Esophagus muscularis mucosa (tissue), 4 donors: ENCODE data around the gene STXBP6. TPM values are rescaled to one million over a fixed set of nuclear protein-coding genes. Genes with fewer than 3 reads are reported as not detected.

ENCODE experiments used
- DNase-seq: peaks from one replicate; pipeline ENCODE4 v3.0.0-alpha.2; 2017; ENCODE audit errors: extremely low spot score
- H3K27ac ChIP-seq, 4 donors: fragments of 200-600 bp; sonication (generic); replicated peaks in 1 of 4; 1 replicate in 3 of 4; 2 replicates in 1 of 4; pipeline ENCODE4 v1.5.1; 2016 to 2019; ENCODE audit warnings: mild to moderate bottlenecking in 1 of 4
- H3K27me3 ChIP-seq, 4 donors: fragments of 200-600 bp; sonication (generic); one replicate each; pipeline versions ENCODE4 v1.5.1 to v1.6.0; 2016 to 2019
- H3K36me3 ChIP-seq, 4 donors: fragments of 200-600 bp; sonication (generic); one replicate each; pipeline ENCODE4 v1.5.1; 2016 to 2019
- H3K4me1 ChIP-seq, 4 donors: fragments of 200-600 bp; sonication (generic); one replicate each; pipeline ENCODE4 v1.5.1; 2016 to 2019
- H3K4me3 ChIP-seq, 4 donors: fragments of 200-600 bp; sonication (generic); 1 replicate in 2 of 4; 2 replicates in 2 of 4; pipeline ENCODE4 v1.5.1; 2016 to 2019; ENCODE audit warnings: mild to moderate bottlenecking in 4 of 4, moderate library complexity in 1 of 4
- H3K9me3 ChIP-seq, 4 donors: fragments of 200-600 bp; sonication (generic); 1 replicate in 3 of 4; 2 replicates in 1 of 4; pipeline ENCODE4 v1.5.1; 2016 to 2019
- EP300 ChIP-seq: sonication (generic); formaldehyde crosslinking; IDR thresholded peaks from one replicate; pipeline ENCODE4 v1.6.1; 2017; ENCODE audit warnings: antibody characterized with exemption
- POLR2A ChIP-seq: fragments of 450-650 bp; IDR thresholded peaks from one replicate; pipeline ENCODE4 v1.6.1; 2017; ENCODE audit warnings: antibody characterized with exemption, moderate library complexity, mild to moderate bottlenecking, low read depth
- POLR2AphosphoS5 ChIP-seq, 2 donors: sonication (generic); formaldehyde crosslinking; IDR thresholded peaks; one replicate each; pipeline ENCODE4 v1.6.1; 2017; ENCODE audit warnings: antibody characterized with exemption in 2 of 2
- WGBS: methylation state at CpG from one replicate; pipeline ENCODE4 v1.1.5; 2018; 5-methylcytosine and 5-hydroxymethylcytosine counted together
- intact Hi-C: fragments of 100-400 bp; cut with DNase I; formaldehyde crosslinking; loops from one replicate; pipeline ENCODE4 v1.15.1; 2023
- total RNA-seq, 4 donors: library from RNA; depleted of rRNA; stranded (reverse); fragments of >200 nt; gene quantifications; one replicate each; pipeline versions ENCODE4 v1.1.0 to v1.2.1, GENCODE V29; 2016
- TF ChIP-seq, protein P1 (sequence below), 3 experiments: fragments of 200-600 bp in 2 of 3; fragments of 450-650 bp in 1 of 3; sonication (generic) in 2 of 3; IDR thresholded peaks; one replicate each; pipeline ENCODE4 v1.5.1; 2017 to 2019; ENCODE audit warnings: antibody characterized with exemption in 3 of 3, mild to moderate bottlenecking in 2 of 3, moderate library complexity in 1 of 3

STXBP6 gene
- total RNA-seq, 4 donors from 2014 or later: 36.9 to 60.4 (median 52.1) TPM

DNA sequence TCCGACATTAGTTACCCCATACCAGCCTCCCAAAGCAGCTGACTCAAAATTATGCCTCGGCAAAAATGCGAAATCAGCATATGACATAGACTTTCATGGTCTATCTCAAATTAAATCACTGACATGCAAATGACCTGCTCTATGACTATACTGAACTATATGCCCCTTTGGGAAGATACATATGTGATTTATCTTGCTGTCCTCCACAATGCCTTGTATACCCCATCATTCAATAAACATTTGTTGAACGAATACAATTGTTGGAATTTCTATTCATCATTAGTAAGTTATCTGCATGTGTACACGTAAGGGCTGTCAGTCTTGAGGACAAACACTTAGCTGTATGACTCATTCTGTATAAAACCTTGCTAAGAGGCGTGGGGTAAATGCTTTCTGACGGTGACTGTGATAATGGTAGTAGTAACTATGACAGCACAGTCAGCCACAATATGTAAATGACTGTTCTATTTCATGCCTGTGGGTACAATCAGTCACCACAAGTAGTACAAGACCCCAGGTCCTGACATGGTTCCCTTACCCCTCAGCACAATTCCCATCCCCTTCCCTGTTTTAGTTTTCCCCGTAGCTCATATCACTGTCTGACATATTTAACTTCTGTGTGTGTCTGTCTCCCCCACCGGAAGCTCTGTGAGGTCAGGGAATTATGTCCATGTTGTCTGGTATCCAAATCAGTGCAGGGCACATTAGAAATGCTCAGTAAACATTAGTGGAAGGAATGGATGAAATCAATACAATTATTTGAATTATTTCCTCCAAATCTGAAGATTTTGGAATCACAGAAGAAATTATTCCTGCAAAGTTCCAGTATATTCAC lies 42.8 kb downstream of the STXBP6 start:
- no peak overlapping the region for H3K4me3 ChIP-seq
- TF ChIP-seq EP300 (no peak), POLR2AphosphoS5 (IDR thresholded peaks at IDR 0.05) (peak in 1 of 2 donors; percentile 37)
- H3K27me3 ChIP-seq: no peaks in the 10 kb centered on the region
- peak overlapping the region in 1 of 4 donors; percentile 9 for H3K27ac ChIP-seq
- H3K4me1 ChIP-seq: peaks cover 43 to 76% (median 60%) of the 10 kb centered on the region in 4 donors
- 59% methylated on average over 9 of the region's 9 CpGs for WGBS
- H3K36me3 ChIP-seq: no peaks in the 10 kb centered on the region
- DNase-seq: no peak
- no peaks in the 10 kb centered on the region for H3K9me3 ChIP-seq
- intact Hi-C loops: no loop called here

DNA sequence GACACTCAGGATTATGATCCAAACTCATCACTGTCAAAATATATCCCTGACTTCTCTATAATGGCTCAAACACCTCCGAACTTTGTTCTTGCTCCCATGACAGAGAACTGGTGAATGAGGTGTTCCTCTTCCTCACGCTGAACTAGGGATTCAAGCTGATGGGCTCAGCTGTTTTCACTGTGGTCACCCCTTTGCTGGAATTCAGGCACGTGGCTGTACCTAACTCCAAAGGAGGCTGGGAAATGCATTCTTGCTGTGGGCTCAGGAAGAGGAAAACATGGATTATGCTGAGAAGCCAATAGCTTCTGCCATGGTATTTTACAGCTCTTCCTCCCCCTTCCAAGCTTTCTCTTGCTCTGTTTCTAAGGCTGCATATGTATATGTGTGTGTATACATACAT lies 43.9 kb downstream of the STXBP6 start:
- Histone ChIP-seq H3K27ac (no peak overlapping the region), H3K27me3 (no peaks in the 10 kb centered on the region), H3K4me3 (no peak overlapping the region), H3K36me3 (no peaks in the 10 kb centered on the region), H3K9me3 (no peaks in the 10 kb centered on the region), H3K4me1 (peaks cover 49 to 74% (median 65%) of the 10 kb centered on the region in 4 donors)
- WGBS: 60% methylated on average over 3 of the region's 3 CpGs
- no peak for TF ChIP-seq POLR2A
- no peak for TF ChIP-seq EP300
- TF ChIP-seq POLR2AphosphoS5 (IDR thresholded peaks at IDR 0.05): no peak
- TF ChIP-seq, protein P1, sequence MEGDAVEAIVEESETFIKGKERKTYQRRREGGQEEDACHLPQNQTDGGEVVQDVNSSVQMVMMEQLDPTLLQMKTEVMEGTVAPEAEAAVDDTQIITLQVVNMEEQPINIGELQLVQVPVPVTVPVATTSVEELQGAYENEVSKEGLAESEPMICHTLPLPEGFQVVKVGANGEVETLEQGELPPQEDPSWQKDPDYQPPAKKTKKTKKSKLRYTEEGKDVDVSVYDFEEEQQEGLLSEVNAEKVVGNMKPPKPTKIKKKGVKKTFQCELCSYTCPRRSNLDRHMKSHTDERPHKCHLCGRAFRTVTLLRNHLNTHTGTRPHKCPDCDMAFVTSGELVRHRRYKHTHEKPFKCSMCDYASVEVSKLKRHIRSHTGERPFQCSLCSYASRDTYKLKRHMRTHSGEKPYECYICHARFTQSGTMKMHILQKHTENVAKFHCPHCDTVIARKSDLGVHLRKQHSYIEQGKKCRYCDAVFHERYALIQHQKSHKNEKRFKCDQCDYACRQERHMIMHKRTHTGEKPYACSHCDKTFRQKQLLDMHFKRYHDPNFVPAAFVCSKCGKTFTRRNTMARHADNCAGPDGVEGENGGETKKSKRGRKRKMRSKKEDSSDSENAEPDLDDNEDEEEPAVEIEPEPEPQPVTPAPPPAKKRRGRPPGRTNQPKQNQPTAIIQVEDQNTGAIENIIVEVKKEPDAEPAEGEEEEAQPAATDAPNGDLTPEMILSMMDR (IDR thresholded peaks at IDR 0.05): no peak
- DNase-seq: no peak
- intact Hi-C loops: no loop called here

DNA sequence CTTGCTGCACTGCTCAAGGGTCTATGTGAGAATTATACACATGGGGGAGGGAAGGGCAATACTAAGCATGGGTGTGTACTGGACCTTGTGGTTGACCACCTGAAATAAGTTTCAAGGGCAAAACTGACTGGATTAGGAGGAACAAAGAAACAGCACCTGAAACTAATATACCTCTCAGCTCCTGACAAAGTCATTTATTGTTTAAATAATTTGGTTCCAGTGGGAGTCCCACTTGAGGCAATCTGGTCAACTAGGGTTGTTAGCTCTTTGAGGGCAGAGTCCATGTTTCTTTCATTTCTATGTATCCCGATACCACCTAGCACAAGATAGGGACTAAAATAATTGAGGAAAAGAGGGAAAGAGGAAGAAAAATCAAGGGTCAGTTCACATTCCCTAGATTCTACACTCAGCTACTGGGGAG lies 45.5 kb downstream of the STXBP6 start:
- intact Hi-C loops: no loop called here
- TF ChIP-seq EP300: no peak
- TF ChIP-seq POLR2AphosphoS5 (IDR thresholded peaks at IDR 0.05): no peak
- TF ChIP-seq, protein P1 (IDR thresholded peaks at IDR 0.05): no peak
- TF ChIP-seq POLR2A: no peak
- H3K27ac ChIP-seq: no peak overlapping the region
- H3K36me3 ChIP-seq: no peaks in the 10 kb centered on the region
- no peak overlapping the region for H3K4me3 ChIP-seq
- no peak for DNase-seq
- H3K9me3 ChIP-seq: no peaks in the 10 kb centered on the region
- no peaks in the 10 kb centered on the region for H3K27me3 ChIP-seq
- H3K4me1 ChIP-seq: peaks cover 41 to 62% (median 57%) of the 10 kb centered on the region in 4 donors
- WGBS: 92% methylated on average over 1 of the region's 1 CpG

DNA sequence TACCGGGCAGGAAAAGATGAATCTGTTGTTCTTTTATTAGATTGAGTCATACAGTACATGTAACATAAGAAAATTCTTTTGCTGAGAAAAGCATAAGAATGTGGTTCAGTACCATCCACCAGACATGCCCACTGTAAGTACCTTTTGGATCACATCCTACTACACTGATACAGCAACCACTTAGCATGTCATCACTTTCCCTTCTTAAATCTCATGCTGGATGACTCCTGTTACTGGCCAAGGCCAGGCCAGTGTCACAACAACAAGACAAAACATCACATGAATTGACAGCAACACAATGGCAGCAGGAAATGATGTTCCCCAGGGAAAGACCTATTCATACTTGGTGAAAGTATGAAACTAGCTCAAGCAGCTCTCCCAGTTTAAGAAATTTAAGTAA lies 46.4 kb downstream of the STXBP6 start:
- 71% methylated on average over 1 of the region's 1 CpG for WGBS
- H3K27me3 ChIP-seq: no peaks in the 10 kb centered on the region
- TF ChIP-seq EP300: no peak
- TF ChIP-seq POLR2AphosphoS5 (IDR thresholded peaks at IDR 0.05): no peak
- TF ChIP-seq, protein P1 (IDR thresholded peaks at IDR 0.05): no peak
- no peak for TF ChIP-seq POLR2A
- no peak overlapping the region for H3K4me3 ChIP-seq
- H3K36me3 ChIP-seq: no peaks in the 10 kb centered on the region
- H3K4me1 ChIP-seq: peaks cover 37 to 59% (median 53%) of the 10 kb centered on the region in 4 donors
- H3K27ac ChIP-seq: peak overlapping the region in 1 of 4 donors; percentile 15
- DNase-seq: no peak
- intact Hi-C loops: no loop called here
- no peaks in the 10 kb centered on the region for H3K9me3 ChIP-seq

DNA sequence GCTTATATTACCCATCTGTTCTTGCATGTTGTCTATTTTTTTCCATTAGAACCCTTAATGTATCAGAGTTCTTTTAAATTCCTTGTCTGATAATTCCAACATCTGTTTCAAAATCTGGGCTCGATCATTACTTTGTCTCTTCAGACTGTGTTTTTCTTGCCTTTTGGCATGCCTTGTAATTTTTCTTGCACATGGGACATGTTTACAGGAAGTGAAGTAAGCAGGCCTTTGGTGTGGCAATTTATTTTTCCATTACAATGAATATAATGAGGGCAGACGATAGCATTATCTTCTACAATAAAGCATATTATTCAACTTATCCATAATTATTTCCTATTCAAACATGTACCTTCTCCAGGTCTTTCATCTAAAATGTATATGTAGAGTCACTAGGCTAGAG lies 48.3 kb downstream of the STXBP6 start:
- WGBS: 44% methylated on average over 2 of the region's 2 CpGs
- intact Hi-C loops: no loop called here
- DNase-seq: no peak
- no peak overlapping the region for H3K4me3 ChIP-seq
- H3K27ac ChIP-seq: peak overlapping the region; percentile 9 to 54 (median 34)
- H3K36me3 ChIP-seq: no peaks in the 10 kb centered on the region
- H3K27me3 ChIP-seq: no peaks in the 10 kb centered on the region
- H3K9me3 ChIP-seq: no peaks in the 10 kb centered on the region
- TF ChIP-seq POLR2A: no peak
- TF ChIP-seq, protein P1 (IDR thresholded peaks at IDR 0.05): no peak
- TF ChIP-seq POLR2AphosphoS5 (IDR thresholded peaks at IDR 0.05): no peak
- no peak for TF ChIP-seq EP300
- peaks cover 20 to 40% (median 36%) of the 10 kb centered on the region in 4 donors for H3K4me1 ChIP-seq
